OCI-LY1 (cell line): ENCODE data around the gene MATK.

Experiments used
- H2AFZ ChIP-seq: fragments of 200-600 bp; sonication (generic), shearing (Covaris generic); 2 replicates; pipeline ENCODE4 v1.6.0; 2014; ENCODE audit warnings: antibody characterized with exemption, mild to moderate bottlenecking, low read length
- H3F3A ChIP-seq: fragments of 200-600 bp; sonication (generic), shearing (Covaris generic); 2 replicates; pipeline ENCODE4 v1.6.0; 2014; ENCODE audit warnings: mild to moderate bottlenecking, antibody characterized with exemption, low read length, moderate library complexity; ENCODE audit not compliant: insufficient read depth
- H3K27ac ChIP-seq: fragments of 200-600 bp; sonication (generic); 2 replicates; pipeline ENCODE4 v1.5.1; 2014; ENCODE audit warnings: low read length, mixed run types, mild to moderate bottlenecking, low read depth; ENCODE audit not compliant: poor library complexity, severe bottlenecking
- H3K27me3 ChIP-seq: fragments of 200-600 bp; sonication (generic); 2 replicates; pipeline ENCODE4 v1.6.0; 2014; ENCODE audit warnings: antibody characterized with exemption, mild to moderate bottlenecking, low read length, moderate library complexity; ENCODE audit not compliant: insufficient read depth
- H3K36me3 ChIP-seq: fragments of 200-600 bp; sonication (generic); 2 replicates; pipeline ENCODE4 v1.6.1; 2014; ENCODE audit warnings: mild to moderate bottlenecking, antibody characterized with exemption, low read length, moderate library complexity, mixed read lengths; ENCODE audit not compliant: insufficient read depth
- H3K4me1 ChIP-seq: fragments of 200-600 bp; sonication (generic); 2 replicates; pipeline ENCODE4 v1.5.1; 2014; ENCODE audit warnings: mild to moderate bottlenecking, low read length, moderate library complexity; ENCODE audit not compliant: insufficient read depth, severe bottlenecking
- H3K4me2 ChIP-seq: fragments of 200-600 bp; sonication (generic), shearing (Covaris generic); 2 replicates; pipeline ENCODE4 v1.6.1; 2014; ENCODE audit warnings: low read length
- H3K4me3 ChIP-seq: fragments of 200-600 bp; sonication (generic); 2 replicates; pipeline ENCODE4 v1.5.1; 2014; ENCODE audit warnings: low read length, low read depth, mild to moderate bottlenecking, mixed read lengths; ENCODE audit not compliant: poor library complexity, severe bottlenecking
- H3K79me2 ChIP-seq: fragments of 200-600 bp; shearing (Covaris generic); 2 replicates; pipeline ENCODE4 v1.6.1; 2016; ENCODE audit warnings: mixed run types, low read length, mixed read lengths; ENCODE audit not compliant: insufficient read depth
- H3K9ac ChIP-seq: fragments of 200-600 bp; sonication (generic), shearing (Covaris generic); 2 replicates; pipeline ENCODE4 v1.6.1; 2014; ENCODE audit warnings: mild to moderate bottlenecking, low read length, mixed read lengths
- H3K9me2 ChIP-seq: fragments of 200-600 bp; sonication (generic), shearing (Covaris generic); 2 replicates; pipeline ENCODE4 v1.6.1; 2014; ENCODE audit warnings: low read depth, mild to moderate bottlenecking, low read length, mixed read lengths
- H3K9me3 ChIP-seq: fragments of 200-600 bp; shearing (Covaris generic); 2 replicates; pipeline ENCODE4 v1.6.1; 2014; ENCODE audit warnings: low read length, mixed read lengths
- H4K20me1 ChIP-seq: fragments of 200-600 bp; sonication (generic), shearing (Covaris generic); 2 replicates; pipeline ENCODE4 v1.6.0; 2016; ENCODE audit warnings: mild to moderate bottlenecking, low read length; ENCODE audit not compliant: insufficient read depth
- CTCF ChIP-seq: fragments of 200-600 bp; sonication (generic), shearing (Covaris generic); IDR thresholded peaks from 2 replicates; pipeline ENCODE4 v1.5.1; 2017; ENCODE audit warnings: mild to moderate bottlenecking, antibody characterized with exemption, low read length, moderate library complexity, mixed read lengths
- EZH2 ChIP-seq: fragments of 200-600 bp; sonication (generic), shearing (Covaris generic); IDR thresholded peaks from 2 replicates; pipeline ENCODE4 v1.8.0; 2017; ENCODE audit warnings: borderline replicate concordance, mixed run types, mild to moderate bottlenecking, antibody characterized with exemption, low read length, moderate library complexity, mixed read lengths

The MATK gene

GRCh38 chr19:3778104-3778867 is 7.9 kb downstream of the MATK start:
- H3K4me1 ChIP-seq = no peaks in the 10 kb centered on the region
- H3F3A ChIP-seq = no peaks in the 10 kb centered on the region
- TF ChIP-seq CTCF = no peak
- TF ChIP-seq EZH2 = no peak
- H2AFZ ChIP-seq = no peak overlapping the region
- H3K27ac ChIP-seq = no peak overlapping the region
- no peaks in the 10 kb centered on the region for H3K79me2 ChIP-seq
- no peak overlapping the region for H3K9ac ChIP-seq
- no peak overlapping the region for H3K4me2 ChIP-seq
- no peaks in the 10 kb centered on the region for H4K20me1 ChIP-seq
- peaks cover 4% of the 10 kb centered on the region; the same call in 1 of the 2 replicates for H3K27me3 ChIP-seq
- H3K4me3 ChIP-seq = no peak overlapping the region
- H3K9me2 ChIP-seq = no peaks in the 10 kb centered on the region
- H3K36me3 ChIP-seq = no peaks in the 10 kb centered on the region; the same call in 1 of the 2 replicates
- peaks cover 13% of the 10 kb centered on the region for H3K9me3 ChIP-seq

GRCh38 chr19:3776479-3777040 is 9.6 kb downstream of the MATK start:
- TF ChIP-seq EZH2 = no peak
- no peak for TF ChIP-seq CTCF
- H3F3A ChIP-seq = no peaks in the 10 kb centered on the region
- H3K4me1 ChIP-seq = no peaks in the 10 kb centered on the region
- H3K27ac ChIP-seq = no peak overlapping the region
- H2AFZ ChIP-seq = no peak overlapping the region
- H3K36me3 ChIP-seq = no peaks in the 10 kb centered on the region
- no peak overlapping the region for H3K9ac ChIP-seq
- no peaks in the 10 kb centered on the region for H3K9me2 ChIP-seq
- no peaks in the 10 kb centered on the region for H4K20me1 ChIP-seq
- H3K4me2 ChIP-seq = no peak overlapping the region
- H3K4me3 ChIP-seq = no peak overlapping the region
- no peaks in the 10 kb centered on the region for H3K79me2 ChIP-seq
- peaks cover 4% of the 10 kb centered on the region; the same call in 1 of the 2 replicates for H3K27me3 ChIP-seq
- peaks cover 6% of the 10 kb centered on the region for H3K9me3 ChIP-seq

- H2AFZ ChIP-seq = no peak overlapping the region
- H4K20me1 ChIP-seq = no peaks in the 10 kb centered on the region
- no peak overlapping the region for H3K4me2 ChIP-seq
- no peaks in the 10 kb centered on the region for H3K79me2 ChIP-seq
- H3K9me2 ChIP-seq = no peaks in the 10 kb centered on the region
- no peaks in the 10 kb centered on the region for H3K4me1 ChIP-seq
- H3K36me3 ChIP-seq = no peaks in the 10 kb centered on the region
- H3F3A ChIP-seq = no peaks in the 10 kb centered on the region
- H3K27ac ChIP-seq = no peak overlapping the region
- H3K9ac ChIP-seq = no peak overlapping the region
- TF ChIP-seq CTCF (no peak), EZH2 (no peak)
- H3K27me3 ChIP-seq = peaks cover 3% of the 10 kb centered on the region; the same call in 1 of the 2 replicates
- no peak overlapping the region for H3K4me3 ChIP-seq
- no peaks in the 10 kb centered on the region; the same call in 1 of the 2 replicates for H3K9me3 ChIP-seq
Measured at GRCh38 chr19:3775831-3776230, 10.3 kb downstream of the MATK start.
